Posterior vena cava (tissue), 2 donors: Measurements from ENCODE around the gene AMN. TPM values are rescaled to one million over a fixed set of nuclear protein-coding genes. Genes with fewer than 3 reads are reported as not detected.

Experiments
- DNase-seq: peaks from one replicate; pipeline ENCODE4 v3.0.0-alpha.2; 2020; ENCODE audit warnings: low spot score
- intact Hi-C, 2 donors: fragments of 100-400 bp; cut with DNase I; formaldehyde crosslinking; loops; one replicate each; pipeline versions ENCODE4 v1.14.1 to v1.14.2; 2022 to 2023
- total RNA-seq, 2 donors: library from RNA; stranded (reverse); fragmentation: NEBNext Ultra II Directional; extraction: Animal tissue kit (Norgen Biotek cat#: 25700); gene quantifications; one replicate each; pipeline ENCODE4 v1.2.1, GENCODE V29; 2021
- donor health status: DM: yes; HTN: yes; CAD: no.
- donor health status: DM: yes; HTN: yes; CAD: no.

Gene AMN
- total RNA-seq, 2 donors from 2014 or later, result 0.10 TPM; not detected in 1

- intact Hi-C loops, result no loop called here
- peak; percentile 43 for DNase-seq
Observed at GRCh38 chr14:102909462-102909861, 13.0 kb upstream of the AMN start.

GRCh38 chr14:102909911-102910310 lies 12.6 kb upstream of the AMN start:
- intact Hi-C loops, result loop anchor here (10.0 kb wide), 2 partner anchors 135 to 215 kb away; partner anchors contain the start of gene TRAF3 (in 1 of the 2)
- peak; percentile 3 for DNase-seq

- intact Hi-C loops, result loop anchor here (10.0 kb wide), 2 partner anchors 136 to 216 kb away; partner anchors contain the start of gene TRAF3 (in 1 of the 2)
- DNase-seq, result peak; percentile 72
Observed at GRCh38 chr14:102910442-102910841, 12.0 kb upstream of the AMN start.

- intact Hi-C loops, result loop anchor here (10.0 kb wide), 2 partner anchors 137 to 217 kb away; partner anchors contain the start of gene TRAF3 (in 1 of the 2)
- peak; percentile 75 for DNase-seq
Observed at GRCh38 chr14:102911541-102911951, 10.9 kb upstream of the AMN start.

GRCh38 chr14:102911991-102912761 lies 10.3 kb upstream of the AMN start:
- DNase-seq, result peak; percentile 70
- intact Hi-C loops, result loop anchor here (10.0 kb wide), 2 partner anchors 137 to 217 kb away; partner anchors contain the start of gene TRAF3 (in 1 of the 2)

- intact Hi-C loops, result loop anchor here (10.0 kb wide), 2 partner anchors 139 to 219 kb away; partner anchors contain the start of gene TRAF3 (in 1 of the 2)
- peak; percentile 67 for DNase-seq
Observed at GRCh38 chr14:102913341-102914211, 8.9 kb upstream of the AMN start.

- intact Hi-C loops, result loop anchor here (10.0 kb wide), 2 partner anchors 140 to 220 kb away; partner anchors contain the start of gene TRAF3 (in 1 of the 2)
Observed at GRCh38 chr14:102914474-102915291, 7.8 kb upstream of the AMN start.

GRCh38 chr14:102915292-102916110 lies 7.0 kb upstream of the AMN start:
- DNase-seq, result peak; percentile 48
- intact Hi-C loops, result loop anchor here (1.0 to 10.0 kb wide), 3 partner anchors 141 to 295 kb away; partner anchors contain the start of gene TRAF3 (in 1 of the 2)

More at GRCh38 chr14:102914474-102915291, 7.8 kb upstream of the AMN start:
- peak; percentile 79 for DNase-seq

- peak; percentile 67 for DNase-seq
Observed at GRCh38 chr14:102916347-102917055, 6.0 kb upstream of the AMN start.

GRCh38 chr14:102917056-102917385 lies 5.4 kb upstream of the AMN start:
- intact Hi-C loops, result loop anchor here (10.0 kb wide), 2 partner anchors 142 to 222 kb away; partner anchors contain the start of gene TRAF3 (in 1 of the 2)
- DNase-seq, result peak; percentile 76

More at GRCh38 chr14:102916347-102917055, 6.0 kb upstream of the AMN start:
- intact Hi-C loops, result loop anchor here (1.0 to 10.0 kb wide), 3 partner anchors 142 to 296 kb away; partner anchors contain the start of gene TRAF3 (in 1 of the 2)

- intact Hi-C loops, result loop anchor here (10.0 kb wide), 2 partner anchors 143 to 223 kb away; partner anchors contain the start of gene TRAF3 (in 1 of the 2)
- DNase-seq, result peak; percentile 88
Observed at GRCh38 chr14:102917469-102918211, 4.8 kb upstream of the AMN start.

GRCh38 chr14:102918438-102918837 lies 4.0 kb upstream of the AMN start:
- intact Hi-C loops, result loop anchor here (10.0 kb wide), 2 partner anchors 144 to 224 kb away; partner anchors contain the start of gene TRAF3 (in 1 of the 2)
- DNase-seq, result no peak

GRCh38 chr14:102920273-102920997 lies 2.0 kb upstream of the AMN start:
- intact Hi-C loops, result no loop called here

GRCh38 chr14:102920998-102921304 lies 1.5 kb upstream of the AMN start:
- no peak for DNase-seq
- intact Hi-C loops, result no loop called here

More at GRCh38 chr14:102920273-102920997, 2.0 kb upstream of the AMN start:
- no peak for DNase-seq

GRCh38 chr14:102923201-102923924 lies 900 bp downstream of the AMN start:
- no peak for DNase-seq
- intact Hi-C loops, result no loop called here
